ENCODE data around the gene CRYL1. TPM values are rescaled to one million over a fixed set of nuclear protein-coding genes. Genes with fewer than 3 reads are reported as not detected.
A peak's percentile ranks its signal among the peaks of the same experiment; 100 is the strongest.

Gene CRYL1, protein sequence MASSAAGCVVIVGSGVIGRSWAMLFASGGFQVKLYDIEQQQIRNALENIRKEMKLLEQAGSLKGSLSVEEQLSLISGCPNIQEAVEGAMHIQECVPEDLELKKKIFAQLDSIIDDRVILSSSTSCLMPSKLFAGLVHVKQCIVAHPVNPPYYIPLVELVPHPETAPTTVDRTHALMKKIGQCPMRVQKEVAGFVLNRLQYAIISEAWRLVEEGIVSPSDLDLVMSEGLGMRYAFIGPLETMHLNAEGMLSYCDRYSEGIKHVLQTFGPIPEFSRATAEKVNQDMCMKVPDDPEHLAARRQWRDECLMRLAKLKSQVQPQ
- 171 TPM for polyA plus RNA-seq
- long read RNA-seq, donor 1, transcript CRYL1-209 (7 exons, 1,331 nt), result minor isoform, 6 of 62 reads
- long read RNA-seq, donor 1, transcript CRYL1-201 (8 exons, 1,485 nt), result major isoform, 44 of 62 reads
- long read RNA-seq, donor 1, partial matches to known transcripts, result 12 of 62 reads
- long read RNA-seq, donor 1, other reads (novel, unspliced or antisense), result 0 of 62 reads
- long read RNA-seq, donor 2, transcript CRYL1-209 (7 exons, 1,331 nt), result minor isoform, 11 of 169 reads
- long read RNA-seq, donor 2, transcript CRYL1-201 (8 exons, 1,485 nt), result major isoform, 97 of 169 reads
- long read RNA-seq, donor 2, partial matches to known transcripts, result 52 of 169 reads
- long read RNA-seq, donor 2, other reads (novel, unspliced or antisense), result 9 of 169 reads
- long read RNA-seq, donor 3, result 0 reads
- long read RNA-seq, donor 4, transcript CRYL1-201 (8 exons, 1,485 nt), result major isoform, 11 of 11 reads
- long read RNA-seq, donor 4, partial matches to known transcripts, result 0 of 11 reads
- long read RNA-seq, donor 4, other reads (novel, unspliced or antisense), result 0 of 11 reads
- long read RNA-seq, donor 5, transcript CRYL1-201 (8 exons, 1,485 nt), result major isoform, 32 of 34 reads
- long read RNA-seq, donor 5, partial matches to known transcripts, result 0 of 34 reads
- long read RNA-seq, donor 5, other reads (novel, unspliced or antisense), result 0 of 34 reads
- long read RNA-seq, donor 6, transcript CRYL1-201 (8 exons, 1,485 nt), result major isoform, 66 of 85 reads
- long read RNA-seq, donor 6, transcript CRYL1-209 (7 exons, 1,331 nt), result minor isoform, 7 of 85 reads
- long read RNA-seq, donor 6, partial matches to known transcripts, result 5 of 85 reads
- long read RNA-seq, donor 6, other reads (novel, unspliced or antisense), result 6 of 85 reads
- long read RNA-seq, donor 7, transcript CRYL1-201 (8 exons, 1,485 nt), result major isoform, 25 of 36 reads
- long read RNA-seq, donor 7, partial matches to known transcripts, result 8 of 36 reads
- long read RNA-seq, donor 7, other reads (novel, unspliced or antisense), result 0 of 36 reads
- long read RNA-seq, donor 8, transcript CRYL1-201 (8 exons, 1,485 nt), result major isoform, 91 of 149 reads
- long read RNA-seq, donor 8, transcript CRYL1-209 (7 exons, 1,331 nt), result minor isoform, 9 of 149 reads
- long read RNA-seq, donor 8, partial matches to known transcripts, result 44 of 149 reads
- long read RNA-seq, donor 8, other reads (novel, unspliced or antisense), result 5 of 149 reads
- long read RNA-seq, donor 9, transcript CRYL1-201 (8 exons, 1,485 nt), result major isoform, 83 of 111 reads
- long read RNA-seq, donor 9, transcript CRYL1-209 (7 exons, 1,331 nt), result minor isoform, 9 of 111 reads
- long read RNA-seq, donor 9, partial matches to known transcripts, result 13 of 111 reads
- long read RNA-seq, donor 9, other reads (novel, unspliced or antisense), result 6 of 111 reads
- long read RNA-seq, donor 10, transcript CRYL1-209 (7 exons, 1,331 nt), result minor isoform, 5 of 101 reads
- long read RNA-seq, donor 10, transcript CRYL1-201 (8 exons, 1,485 nt), result major isoform, 80 of 101 reads
- long read RNA-seq, donor 10, partial matches to known transcripts, result 8 of 101 reads
- long read RNA-seq, donor 10, other reads (novel, unspliced or antisense), result 8 of 101 reads
- long read RNA-seq, donor 11, transcript CRYL1-201 (8 exons, 1,485 nt), result major isoform, 55 of 65 reads
- long read RNA-seq, donor 11, transcript CRYL1-209 (7 exons, 1,331 nt), result minor isoform, 5 of 65 reads
- long read RNA-seq, donor 11, partial matches to known transcripts, result 0 of 65 reads
- long read RNA-seq, donor 11, other reads (novel, unspliced or antisense), result 5 of 65 reads

DNA sequence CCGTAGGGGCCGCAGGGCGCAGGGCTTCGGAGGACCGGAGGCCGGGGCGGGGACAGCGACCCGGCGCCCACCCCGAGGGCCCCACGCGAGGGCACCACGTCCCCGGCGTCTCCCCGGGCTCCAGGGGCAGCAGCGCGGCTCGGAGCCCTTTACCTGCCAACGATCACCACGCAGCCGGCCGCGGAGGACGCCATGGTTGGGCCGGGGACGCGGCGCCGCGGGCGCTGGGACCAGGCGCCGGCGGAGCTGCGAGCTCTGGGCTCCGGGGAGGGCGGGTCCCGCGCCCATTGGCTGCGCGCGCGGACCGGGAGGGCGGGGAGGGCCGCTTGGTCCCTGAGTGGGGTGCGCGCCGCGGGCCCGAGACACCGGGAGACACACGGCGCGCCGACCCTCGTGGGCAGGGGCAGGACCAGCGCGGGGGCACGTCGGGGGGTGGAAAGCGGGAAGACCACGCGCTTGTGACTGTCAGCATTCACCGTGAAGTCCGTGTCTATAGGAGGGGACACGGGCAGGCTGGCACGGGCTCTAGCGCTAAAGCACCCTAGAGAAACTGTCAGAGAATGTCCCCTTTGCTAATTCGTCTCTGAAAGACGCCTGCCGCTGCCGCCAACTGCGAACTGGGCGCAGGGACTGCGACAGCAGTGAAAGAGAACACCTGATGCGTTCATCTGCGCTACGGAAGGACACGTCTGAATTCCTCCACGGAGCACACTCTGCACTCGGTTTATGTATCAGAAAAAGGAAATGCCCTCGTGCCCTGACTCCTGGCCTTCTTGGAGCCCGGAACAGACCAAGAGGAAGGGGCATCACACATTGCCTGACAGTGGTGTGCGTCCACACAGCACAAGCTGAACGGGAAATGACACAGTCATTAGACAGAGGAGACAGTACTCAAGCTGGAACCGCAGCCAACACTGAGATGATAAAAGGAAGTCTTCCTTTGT, at the start of gene CRYL1:
Gene CRYL1, minus strand, starts transcription at position 257 of the 944 bp plus-strand sequence. Its CDS starts 63 bp downstream, at position 194.
- Histone ChIP-seq H3K27me3 (ENCODE audit: control insufficient read depth, insufficient read depth, low read length) (no peaks in the 10 kb centered on the region), H3K4me1 (ENCODE audit: control insufficient read depth, insufficient read depth, low read length) (peaks cover 18% of the 10 kb centered on the region), H3K27ac (ENCODE audit: low read length) (peak within 1 kb of the TSS; percentile 99), H3K9me3 (ENCODE audit: control insufficient read depth, low read depth, low read length) (no peaks in the 10 kb centered on the region), H3K4me3 (ENCODE audit: low read length) (peak within 1 kb of the TSS; percentile 91), H3K36me3 (ENCODE audit: control insufficient read depth, insufficient read depth, low read length) (no peaks in the 10 kb centered on the region)
- peak; percentile 74 to 90 for DNase-seq
- WGBS (ENCODE audit: insufficient coverage, low lambda C conversion rate), result no CpG with 5 or more reads among the region's 89 CpGs

DNA sequence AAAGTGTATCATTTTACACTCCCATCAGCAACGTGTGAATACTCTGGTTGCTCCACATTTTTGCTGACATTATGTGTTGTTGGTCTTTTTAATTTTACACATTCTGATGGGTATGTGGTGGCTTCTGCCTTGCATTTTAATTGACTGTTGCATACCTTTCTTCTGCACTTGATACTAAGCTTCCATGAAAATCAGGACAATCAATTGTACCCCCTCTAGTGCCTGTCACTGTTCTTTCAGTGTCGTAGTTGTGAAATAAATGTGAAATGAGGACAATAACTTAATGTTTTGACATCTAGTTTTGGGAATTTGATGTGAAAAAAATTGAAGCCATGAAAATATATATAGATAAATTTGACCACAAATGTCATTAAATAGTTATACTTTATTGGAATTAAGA, 48.0 kb upstream of the CRYL1 start:
- DNase-seq, result no peak
- Histone ChIP-seq H3K9me3 (ENCODE audit: control insufficient read depth, low read depth, low read length) (peaks cover 10% of the 10 kb centered on the region), H3K27me3 (ENCODE audit: control insufficient read depth, insufficient read depth, low read length) (no peaks in the 10 kb centered on the region), H3K4me1 (ENCODE audit: control insufficient read depth, insufficient read depth, low read length) (no peaks in the 10 kb centered on the region), H3K27ac (ENCODE audit: low read length) (no peak overlapping the region), H3K36me3 (ENCODE audit: control insufficient read depth, insufficient read depth, low read length) (peaks cover 12% of the 10 kb centered on the region), H3K4me3 (ENCODE audit: low read length) (no peak overlapping the region)
- no CpG with 5 or more reads among the region's 2 CpGs for WGBS (ENCODE audit: insufficient coverage, low lambda C conversion rate)

DNA sequence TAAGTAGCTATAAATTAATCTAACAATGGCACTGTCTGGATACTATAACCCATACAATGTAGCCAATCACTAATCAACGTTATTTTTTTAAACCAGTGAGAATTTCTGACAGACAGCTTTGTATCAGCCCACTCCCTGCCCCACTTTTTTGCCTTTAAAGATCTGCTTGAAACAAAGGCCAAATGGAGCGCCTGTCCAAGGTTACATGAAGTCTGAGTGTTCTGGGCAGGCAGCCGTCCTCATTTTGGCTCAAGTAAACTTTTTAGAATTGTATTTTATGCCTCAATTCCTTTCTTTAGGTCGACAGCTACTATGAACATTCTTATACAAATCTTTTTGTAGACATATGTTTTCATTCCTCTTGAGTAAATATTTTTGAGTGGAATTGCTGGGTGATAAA, 47.5 kb upstream of the CRYL1 start:
- no peak for DNase-seq
- H3K9me3 ChIP-seq (ENCODE audit: control insufficient read depth, low read depth, low read length), result peaks cover 10% of the 10 kb centered on the region
- 100% methylated on average over 3 of the region's 4 CpGs for WGBS (ENCODE audit: insufficient coverage, low lambda C conversion rate)
- H3K27ac ChIP-seq (ENCODE audit: low read length), result no peak overlapping the region
- H3K36me3 ChIP-seq (ENCODE audit: control insufficient read depth, insufficient read depth, low read length), result peaks cover 12% of the 10 kb centered on the region
- H3K27me3 ChIP-seq (ENCODE audit: control insufficient read depth, insufficient read depth, low read length), result no peaks in the 10 kb centered on the region
- H3K4me1 ChIP-seq (ENCODE audit: control insufficient read depth, insufficient read depth, low read length), result peaks cover 3% of the 10 kb centered on the region
- no peak overlapping the region for H3K4me3 ChIP-seq (ENCODE audit: low read length)

DNA sequence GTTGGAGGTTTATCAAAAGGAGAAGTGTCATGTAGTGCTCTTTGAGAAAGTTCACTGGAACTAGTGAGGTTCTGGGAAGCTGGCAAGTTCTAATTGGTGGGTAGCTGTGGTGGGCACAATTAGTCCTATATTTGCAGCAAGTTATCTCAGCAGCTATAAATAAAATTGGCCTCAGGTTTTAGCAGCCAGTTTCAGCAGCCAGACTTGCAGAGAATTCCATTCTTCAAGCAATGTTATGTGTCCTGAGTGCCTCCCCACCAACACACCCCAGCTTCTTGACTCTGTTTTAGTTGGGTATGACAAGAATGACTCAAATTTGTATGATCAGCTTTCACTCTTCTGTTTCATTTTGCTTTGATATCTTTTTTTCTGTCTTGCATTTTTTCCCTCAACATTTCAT, 46.0 kb upstream of the CRYL1 start:
- Histone ChIP-seq H3K4me1 (ENCODE audit: control insufficient read depth, insufficient read depth, low read length) (peaks cover 7% of the 10 kb centered on the region), H3K4me3 (ENCODE audit: low read length) (no peak overlapping the region), H3K27me3 (ENCODE audit: control insufficient read depth, insufficient read depth, low read length) (no peaks in the 10 kb centered on the region), H3K36me3 (ENCODE audit: control insufficient read depth, insufficient read depth, low read length) (peaks cover 10% of the 10 kb centered on the region), H3K9me3 (ENCODE audit: control insufficient read depth, low read depth, low read length) (peaks cover 6% of the 10 kb centered on the region), H3K27ac (ENCODE audit: low read length) (no peak overlapping the region)
- no peak for DNase-seq

DNA sequence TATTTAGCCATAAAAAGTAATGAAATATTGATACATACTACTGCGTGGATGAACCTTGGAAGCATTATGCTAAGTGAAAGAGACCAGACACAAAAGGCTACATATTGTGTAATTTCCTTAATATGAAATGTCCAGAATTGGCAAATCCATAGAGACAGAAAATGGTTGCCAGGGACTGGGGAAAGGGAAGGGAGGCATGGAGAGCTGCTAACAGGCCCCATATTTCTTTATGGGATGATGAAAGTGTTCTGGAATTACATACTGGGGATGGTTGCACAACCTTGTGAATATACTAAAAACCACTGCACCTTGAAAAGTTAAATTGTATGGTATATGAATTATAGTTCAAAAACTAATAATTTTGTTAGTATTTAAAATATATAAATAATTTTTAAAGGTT, 44.9 kb upstream of the CRYL1 start:
- Histone ChIP-seq H3K4me1 (ENCODE audit: control insufficient read depth, insufficient read depth, low read length) (peaks cover 13% of the 10 kb centered on the region), H3K27me3 (ENCODE audit: control insufficient read depth, insufficient read depth, low read length) (no peaks in the 10 kb centered on the region), H3K27ac (ENCODE audit: low read length) (no peak overlapping the region), H3K9me3 (ENCODE audit: control insufficient read depth, low read depth, low read length) (peaks cover 8% of the 10 kb centered on the region), H3K36me3 (ENCODE audit: control insufficient read depth, insufficient read depth, low read length) (peaks cover 6% of the 10 kb centered on the region), H3K4me3 (ENCODE audit: low read length) (no peak overlapping the region)
- DNase-seq, result no peak
- WGBS (ENCODE audit: insufficient coverage, low lambda C conversion rate), result 100% methylated on average over 1 of the region's 1 CpG

DNA sequence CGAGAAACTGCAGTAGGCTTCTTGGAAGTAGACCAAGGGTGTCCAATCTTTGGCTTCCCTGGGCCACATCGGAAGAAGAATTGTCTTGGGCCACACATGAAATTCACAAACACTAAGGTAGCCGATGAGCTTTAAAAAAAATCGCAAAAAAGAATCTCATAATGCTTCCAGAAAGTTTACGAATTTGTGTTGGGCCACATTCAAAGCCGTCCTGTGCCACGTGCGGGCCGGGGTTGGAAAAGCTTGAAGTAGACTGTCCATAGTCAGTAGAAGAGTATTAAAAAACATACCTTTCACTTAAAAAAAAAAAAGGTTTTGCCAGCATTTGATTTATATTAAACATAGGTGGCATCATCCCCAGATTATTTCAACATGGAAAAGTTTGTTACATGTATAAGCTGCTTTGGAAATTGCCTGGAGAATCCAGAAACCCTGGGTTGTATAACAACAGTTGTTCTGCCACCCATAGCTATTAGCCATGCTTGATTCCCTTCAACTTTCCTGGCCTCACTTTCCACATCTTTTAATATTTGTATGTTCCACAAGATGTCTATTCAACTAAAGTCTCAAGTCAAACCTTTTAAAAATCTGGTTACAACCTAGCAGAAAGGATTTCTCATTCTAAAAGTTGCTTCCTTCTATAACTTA, 42.3 kb upstream of the CRYL1 start:
- H3K27me3 ChIP-seq (ENCODE audit: control insufficient read depth, insufficient read depth, low read length), result no peaks in the 10 kb centered on the region
- peak overlapping the region; percentile 63 for H3K4me3 ChIP-seq (ENCODE audit: low read length)
- H3K36me3 ChIP-seq (ENCODE audit: control insufficient read depth, insufficient read depth, low read length), result peaks cover 3% of the 10 kb centered on the region
- peaks cover 13% of the 10 kb centered on the region for H3K4me1 ChIP-seq (ENCODE audit: control insufficient read depth, insufficient read depth, low read length)
- H3K27ac ChIP-seq (ENCODE audit: low read length), result peak overlapping the region; percentile 95
- peak in 1 of 2 donors; percentile 33 for DNase-seq
- 62% methylated on average over 8 of the region's 9 CpGs for WGBS (ENCODE audit: insufficient coverage, low lambda C conversion rate)
- H3K9me3 ChIP-seq (ENCODE audit: control insufficient read depth, low read depth, low read length), result peaks cover 18% of the 10 kb centered on the region

DNA sequence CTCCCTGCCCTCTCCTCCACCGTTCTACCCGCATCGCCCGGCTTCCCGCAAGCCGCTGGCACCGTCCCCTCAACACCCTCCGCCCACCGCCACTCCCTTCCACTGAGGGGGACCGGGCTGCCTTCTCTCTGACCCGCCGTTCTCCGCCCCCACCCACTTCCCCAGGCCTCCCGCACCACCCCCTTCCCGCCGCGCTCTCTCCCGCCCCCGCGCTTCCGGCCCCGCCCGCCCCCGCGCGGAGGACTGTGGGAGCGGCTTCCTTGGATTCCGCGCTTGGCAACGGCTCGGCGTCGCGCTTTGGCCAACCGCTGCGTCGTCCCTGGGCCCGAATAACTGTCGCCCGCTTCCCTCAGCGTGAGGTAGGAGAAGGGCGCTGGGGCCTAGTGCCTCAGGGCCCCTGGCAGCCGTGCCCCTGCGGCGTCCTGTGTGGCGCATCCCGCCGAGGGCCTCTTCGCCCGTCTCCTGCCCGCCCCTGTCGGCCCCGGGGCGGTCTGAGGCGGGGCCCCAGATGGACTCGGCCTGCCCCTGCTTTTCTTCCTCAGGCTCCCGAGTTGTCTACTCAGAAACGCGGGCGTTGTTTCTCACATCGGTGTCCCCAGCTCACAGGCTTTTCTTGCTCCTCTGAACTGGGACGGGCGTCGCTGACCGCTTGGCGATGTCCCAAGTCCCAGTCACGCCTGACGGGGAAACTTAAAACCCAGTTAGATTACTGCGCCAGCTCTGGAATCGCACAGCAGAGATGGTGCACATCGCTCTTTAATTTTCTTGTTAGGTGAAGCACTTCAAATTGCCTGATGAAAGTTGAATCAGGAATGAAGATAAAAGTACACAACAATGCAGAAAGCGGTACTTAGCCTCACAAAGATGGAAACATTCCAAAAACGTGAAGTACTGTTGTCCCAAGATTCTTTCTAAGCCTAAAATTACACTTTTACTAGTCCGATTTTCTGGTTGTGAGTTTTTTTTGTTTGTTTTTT, 41.5 kb upstream of the CRYL1 start, which contains the start of gene IFT88:
Gene IFT88, plus strand, starts transcription at position 260 of the 977 bp plus-strand sequence. CDS start 7,229 bp downstream, outside the sequence.
- DNase-seq, result peak; percentile 68 to 95
- Histone ChIP-seq H3K4me1 (ENCODE audit: control insufficient read depth, insufficient read depth, low read length) (peaks cover 13% of the 10 kb centered on the region), H3K27me3 (ENCODE audit: control insufficient read depth, insufficient read depth, low read length) (no peaks in the 10 kb centered on the region), H3K27ac (ENCODE audit: low read length) (peak within 1 kb of the TSS; percentile 95), H3K36me3 (ENCODE audit: control insufficient read depth, insufficient read depth, low read length) (peaks cover 3% of the 10 kb centered on the region), H3K9me3 (ENCODE audit: control insufficient read depth, low read depth, low read length) (peaks cover 18% of the 10 kb centered on the region), H3K4me3 (ENCODE audit: low read length) (peak within 1 kb of the TSS; percentile 63)
- 13% methylated on average over 3 of the region's 74 CpGs for WGBS (ENCODE audit: insufficient coverage, low lambda C conversion rate)

All from large intestine (tissue), 12 donors.